Hepatocyte (in vitro differentiated cells): ENCODE results near the gene TMEM131L.

ENCODE experiments used
- CTCF ChIP-seq: fragments of 200-600 bp; sonication (generic); IDR thresholded peaks from 2 replicates; pipeline ENCODE4 v1.5.1; 2016; ENCODE audit warnings: antibody characterized with exemption, mild to moderate bottlenecking; ENCODE audit not compliant: poor library complexity
- EZH2 ChIP-seq: fragments of 200-600 bp; sonication (generic); IDR thresholded peaks from 2 replicates; pipeline ENCODE4 v1.6.1; 2016; ENCODE audit warnings: antibody characterized with exemption, mild to moderate bottlenecking, borderline replicate concordance

DNA sequence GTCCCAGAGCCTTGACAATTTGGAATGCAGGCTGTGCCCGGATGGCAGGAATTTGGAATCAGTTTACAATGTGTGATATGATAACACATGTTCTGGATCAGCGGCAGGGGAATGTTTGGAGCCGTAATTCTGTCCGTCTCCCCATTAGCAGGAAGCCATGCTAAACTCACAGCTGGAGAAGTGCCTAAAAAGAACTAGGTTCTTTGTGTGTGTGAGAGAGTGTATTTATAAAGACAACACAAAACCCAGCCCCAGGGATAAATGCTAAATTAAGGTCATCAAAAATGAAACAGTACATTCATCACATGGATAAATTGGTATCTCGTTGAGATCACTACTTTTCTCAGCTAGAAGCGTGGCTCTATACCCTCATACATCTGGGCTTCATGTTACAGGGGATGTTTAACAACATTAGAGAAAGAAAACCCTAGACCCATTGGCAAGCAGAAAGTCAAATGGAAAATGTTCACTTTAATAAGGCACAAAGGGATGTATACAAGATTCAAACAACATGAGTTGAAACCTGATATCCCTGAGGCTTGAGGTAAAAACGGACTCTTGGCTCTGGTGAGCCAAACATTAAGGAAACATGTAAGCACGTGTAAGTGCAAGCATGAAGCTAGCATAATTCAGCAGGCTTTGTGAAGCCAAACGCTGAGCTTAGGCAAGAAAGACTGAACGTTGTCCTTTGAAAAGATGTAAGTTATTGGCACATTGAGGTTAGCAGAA, 18.0 kb upstream of the TMEM131L start:
- no peak for TF ChIP-seq EZH2
- no peak for TF ChIP-seq CTCF
